Frontal cortex (tissue), 4 donors: Measurements from ENCODE around the gene FOXP1. TPM values are rescaled to one million over a fixed set of nuclear protein-coding genes. Genes with fewer than 3 reads are reported as not detected.

Experiments
- DNase-seq, 2 donors: peaks; one replicate each; pipeline ENCODE4 v3.0.0; 2012; ENCODE audit warnings: low spot score in 2 of 2
- FAIRE-seq: peaks from 2 replicates; lab custom pipeline; 2012; peaks lifted over from hg19 to GRCh38; lab: Jason Lieb, UNC
- total RNA-seq: library from RNA; depleted of rRNA; stranded (reverse); fragments of >200 nt; gene quantifications from one replicate; pipeline ENCODE4 v1.2.3, GENCODE V29; 2014
- donor health status: control.
- donor health status: control.
- donor health status: control.

FOXP1 gene
- total RNA-seq, 1 donor from 2014 or later = 118 TPM

DNA sequence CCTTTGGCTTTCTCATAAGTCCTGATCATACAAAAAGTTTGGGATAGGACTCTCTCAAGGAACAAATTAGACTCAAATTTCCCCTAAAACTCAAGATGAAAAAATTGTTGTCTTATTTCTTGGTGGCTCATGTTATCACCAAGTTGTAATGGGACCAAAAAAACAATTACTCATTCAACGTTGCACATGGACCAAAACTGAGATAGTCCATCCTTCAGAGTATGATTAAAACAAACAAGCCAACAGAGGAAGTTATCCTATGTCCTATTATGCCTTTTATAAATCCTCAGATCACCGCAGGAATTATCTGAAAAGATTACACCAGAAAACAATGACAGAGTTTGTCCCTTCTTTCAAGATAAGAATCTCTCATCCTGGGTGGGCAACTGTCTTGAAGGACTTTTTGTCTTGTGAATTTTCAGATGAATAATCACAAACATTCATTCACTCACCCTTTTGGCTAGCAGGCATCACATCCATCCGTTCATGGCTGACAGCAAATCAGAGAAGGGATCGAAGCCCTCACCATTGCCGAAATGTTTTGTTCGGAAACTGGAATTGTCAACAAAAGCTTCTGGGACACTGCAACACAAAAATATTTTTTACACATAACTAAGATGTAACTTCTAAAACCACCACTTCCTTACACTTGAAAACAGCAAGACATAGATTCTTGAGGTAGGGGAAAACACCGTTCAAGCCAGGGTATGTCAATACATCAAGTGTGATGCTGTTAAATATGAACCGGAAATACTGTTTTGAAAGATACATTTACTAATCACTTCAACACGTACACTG, 90.4 kb downstream of the FOXP1 start:
- no peak for DNase-seq
- no peak for FAIRE-seq

DNA sequence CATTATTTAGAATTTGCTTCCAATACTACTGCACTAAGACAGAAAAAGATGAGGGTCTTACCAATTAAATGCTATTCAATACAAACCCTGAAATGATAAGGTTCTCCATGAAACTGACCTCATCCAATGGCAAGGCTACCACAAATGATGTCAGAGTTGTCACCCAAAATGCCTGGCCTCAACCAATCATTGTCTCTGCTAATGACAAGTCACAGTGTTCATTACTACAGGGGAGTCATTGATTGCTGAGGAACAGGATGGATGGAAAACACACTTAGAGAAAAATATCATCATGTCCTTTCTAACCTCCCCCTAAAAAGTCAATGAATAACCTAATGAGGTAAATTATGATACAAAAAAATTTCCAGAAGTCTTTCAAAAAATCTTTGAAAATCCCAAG, 91.0 kb downstream of the FOXP1 start:
- DNase-seq (no peak), FAIRE-seq (no peak)

DNA sequence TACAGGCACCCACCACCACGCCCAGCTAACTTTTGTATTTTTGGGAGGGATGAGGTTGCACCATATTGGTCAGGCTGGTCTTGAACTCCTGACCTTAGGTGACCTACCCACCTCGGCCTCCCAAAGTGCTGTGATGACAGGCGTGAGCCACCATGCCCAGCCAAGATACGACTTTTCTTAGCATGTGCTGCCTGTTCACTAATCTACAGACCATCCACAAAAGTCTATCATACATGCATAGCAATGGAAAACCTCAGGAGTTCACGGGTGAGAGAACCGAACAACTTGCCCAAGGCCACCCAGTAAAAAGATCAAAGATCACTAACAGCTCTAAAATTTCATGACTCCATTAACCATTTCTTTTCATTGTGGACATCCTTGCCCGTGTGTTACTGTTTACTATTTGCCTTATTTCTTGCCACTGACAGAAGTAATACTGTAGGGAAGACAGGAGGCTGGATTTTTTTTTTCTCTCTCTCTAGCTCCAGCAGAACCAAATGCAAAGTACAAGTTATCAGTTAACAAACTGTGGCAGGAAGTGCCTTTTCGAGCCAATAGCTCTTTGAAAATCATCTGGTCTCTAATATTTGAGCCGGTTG, 92.3 kb downstream of the FOXP1 start:
- no peak for FAIRE-seq
- DNase-seq = no peak

GRCh38 chr3:71490692-71491091, 92.8 kb downstream of the FOXP1 start:
- no peak for FAIRE-seq
- no peak for DNase-seq

DNA sequence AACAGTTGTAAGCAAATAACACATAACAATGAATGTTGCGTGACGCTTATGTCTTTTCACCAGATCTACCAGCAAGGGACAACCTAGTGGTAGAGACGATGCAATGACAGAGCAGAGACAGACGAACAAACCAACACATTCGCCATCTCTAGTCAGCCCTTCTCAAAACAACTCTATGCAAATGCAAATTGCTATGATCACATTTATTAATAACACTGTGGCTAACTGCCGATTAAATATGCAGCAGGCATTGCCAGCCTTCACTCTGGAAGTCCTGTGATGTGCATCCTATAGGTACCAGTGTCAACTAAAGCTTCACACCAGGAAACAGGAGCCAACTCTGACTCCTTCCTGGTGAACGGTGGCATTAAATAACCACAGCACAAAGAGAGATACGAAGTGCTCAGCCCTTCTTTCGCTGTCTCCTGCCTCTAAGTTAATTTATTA, 94.2 kb downstream of the FOXP1 start:
- FAIRE-seq = no peak

DNA sequence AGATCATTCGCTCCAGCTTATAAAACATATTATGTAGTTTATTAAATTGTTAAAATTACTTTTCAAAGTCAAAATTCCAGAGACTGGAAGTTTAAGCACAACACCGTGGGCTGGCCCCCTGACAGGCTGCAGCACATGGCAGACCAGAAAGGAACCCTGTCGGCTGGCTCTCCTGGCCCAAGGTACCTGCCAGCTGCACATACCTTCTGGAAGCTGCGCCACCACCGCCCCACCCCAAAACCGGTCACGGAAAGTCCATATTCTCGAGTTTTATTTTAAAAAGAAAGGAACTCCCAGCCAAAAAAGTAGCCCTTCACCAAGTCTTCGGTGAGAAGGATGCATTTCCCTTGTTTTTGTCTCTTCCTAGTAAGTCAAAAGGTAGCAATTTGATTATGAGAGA, 94.6 kb downstream of the FOXP1 start:
- FAIRE-seq (no peak), DNase-seq (no peak)

More for the DNA sequence above, 94.2 kb downstream of the FOXP1 start:
- DNase-seq = no peak

DNA sequence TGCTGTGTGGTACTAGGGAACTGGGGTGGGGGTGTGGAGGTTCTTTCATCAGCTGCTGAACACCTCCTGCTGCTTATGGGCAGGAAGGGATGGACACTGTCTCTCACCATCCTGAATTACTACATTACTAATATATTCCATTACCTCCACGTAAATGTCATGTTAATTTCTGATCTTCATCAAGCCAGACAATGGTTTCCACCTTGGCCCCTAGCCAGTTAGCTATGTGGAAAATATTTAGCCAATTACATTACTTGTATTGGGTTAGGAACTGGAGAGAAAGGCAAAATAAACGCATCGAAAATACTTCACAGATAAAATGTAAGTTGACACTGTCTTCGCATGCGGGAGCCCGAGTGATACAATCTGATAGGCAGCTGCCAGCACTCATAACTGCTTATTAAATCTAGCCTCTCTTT, 95.1 kb downstream of the FOXP1 start:
- DNase-seq (no peak), FAIRE-seq (no peak)

DNA sequence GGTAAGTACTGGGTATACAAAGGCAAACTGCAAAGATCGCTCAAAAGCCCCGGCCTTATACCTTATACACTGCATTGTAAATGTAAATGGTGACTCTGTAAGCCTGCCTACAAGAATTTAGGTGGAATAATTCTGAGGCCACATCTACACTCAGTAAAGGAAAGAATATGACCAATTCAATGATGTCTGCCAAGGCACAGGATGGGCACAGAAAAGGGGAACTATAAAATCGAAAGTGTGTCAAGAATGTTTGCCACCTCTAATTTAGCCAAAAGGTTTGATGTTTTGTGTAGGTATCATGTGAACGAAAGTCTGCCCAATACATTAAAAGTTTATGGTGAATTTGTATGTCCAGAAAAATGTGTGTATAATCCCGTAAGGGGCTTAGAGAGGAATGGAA, 96.1 kb downstream of the FOXP1 start:
- no peak for DNase-seq
- FAIRE-seq = no peak

DNA sequence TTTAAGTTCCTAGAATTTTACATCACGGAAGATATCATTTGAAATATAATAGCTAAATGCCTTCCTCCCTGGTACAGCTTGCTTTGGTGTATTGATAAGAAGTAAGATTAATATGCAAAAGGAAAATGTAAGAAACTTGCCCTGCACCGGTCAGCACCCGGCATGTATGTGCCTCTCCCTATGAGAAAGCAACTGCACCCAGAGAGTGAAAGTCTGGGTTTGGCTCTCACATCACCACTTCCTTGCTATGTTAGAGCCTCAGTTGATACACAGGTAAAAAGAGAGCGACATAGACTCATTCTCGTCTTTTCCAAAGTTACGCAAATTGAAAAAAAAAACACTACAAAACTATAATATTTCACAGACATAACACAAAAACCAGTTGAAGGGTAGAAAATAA, 96.7 kb downstream of the FOXP1 start:
- FAIRE-seq (no peak), DNase-seq (no peak)

DNA sequence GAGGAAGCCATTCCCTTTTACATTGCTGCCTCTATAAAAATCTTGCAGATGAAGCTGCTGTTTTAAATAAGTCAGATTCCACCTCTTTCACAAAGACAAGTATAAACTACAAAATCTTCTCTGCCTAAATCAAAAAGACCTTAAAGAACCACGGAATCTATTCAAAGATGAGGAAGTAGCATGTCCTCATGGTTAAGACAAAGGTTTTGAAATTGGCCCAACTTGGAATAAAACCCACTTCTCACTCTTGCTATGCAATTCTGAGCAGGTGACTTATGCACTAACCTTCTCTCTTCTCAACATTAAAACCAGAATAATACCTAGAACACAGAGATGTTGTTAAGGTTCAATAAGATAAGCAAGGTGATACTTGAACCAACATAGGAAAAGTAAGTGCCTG, 97.6 kb downstream of the FOXP1 start:
- no peak for DNase-seq
- no peak for FAIRE-seq

DNA sequence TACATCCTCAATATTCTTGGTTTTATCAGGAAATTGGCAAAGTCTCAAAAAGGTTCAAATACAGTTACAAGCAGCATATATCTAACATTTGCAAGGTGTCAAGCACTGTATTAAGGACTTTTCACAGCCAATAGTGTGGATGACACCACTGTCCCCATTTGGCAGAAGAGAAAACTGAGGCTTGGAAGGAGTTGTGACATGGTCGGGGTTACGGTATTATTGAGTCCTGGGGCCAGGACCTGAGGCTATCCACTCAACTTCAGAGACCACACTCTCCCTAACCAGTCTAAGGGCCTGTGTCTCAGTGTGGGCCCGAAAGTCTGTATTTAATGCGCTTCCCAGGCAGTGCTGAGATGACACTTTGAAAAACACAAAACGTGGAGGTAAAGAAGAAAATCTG, 99.1 kb downstream of the FOXP1 start:
- FAIRE-seq = no peak
- DNase-seq = no peak

DNA sequence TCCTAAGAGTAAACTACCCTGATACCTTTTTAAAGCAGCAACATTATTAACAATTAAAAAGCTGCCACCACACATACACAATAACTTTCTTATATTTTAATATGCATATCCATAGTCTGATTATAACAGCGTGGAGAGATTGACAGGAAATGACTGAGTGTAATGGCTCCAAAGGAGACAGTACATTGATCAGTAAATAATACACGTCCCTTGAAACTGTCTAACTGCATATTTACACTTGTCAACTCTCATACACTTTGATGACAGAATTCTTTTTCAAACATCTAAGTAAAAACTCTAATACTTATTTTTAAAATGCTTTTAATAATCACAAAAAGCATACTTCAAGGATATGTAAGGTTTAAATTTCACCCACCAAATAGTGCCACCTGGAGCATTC, 99.5 kb downstream of the FOXP1 start:
- FAIRE-seq (no peak), DNase-seq (no peak)

GRCh38 chr3:71482771-71483170, 100.8 kb downstream of the FOXP1 start:
- DNase-seq (no peak), FAIRE-seq (no peak)

GRCh38 chr3:71478568-71478967, 105.0 kb downstream of the FOXP1 start:
- DNase-seq (no peak), FAIRE-seq (no peak)

DNA sequence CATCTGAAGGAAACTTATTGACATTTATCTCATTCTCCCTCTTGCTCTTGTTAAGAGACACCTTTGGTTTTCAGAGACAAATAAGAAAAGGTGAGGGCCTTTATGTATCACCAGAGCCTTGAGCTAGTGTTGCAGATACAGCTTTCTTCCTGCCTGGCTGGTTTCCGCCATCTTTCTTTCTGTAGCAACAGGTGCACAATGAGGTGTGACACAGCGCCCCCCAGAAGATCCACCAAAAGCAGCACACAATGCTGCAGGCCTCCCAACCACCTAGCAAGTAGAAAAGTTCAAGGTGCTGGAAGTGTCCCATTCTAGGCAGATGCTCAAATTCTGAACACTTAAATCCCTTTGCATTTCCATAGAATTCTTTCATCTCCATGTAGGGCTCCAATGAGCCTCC, 106.6 kb downstream of the FOXP1 start:
- DNase-seq = no peak
- no peak for FAIRE-seq

DNA sequence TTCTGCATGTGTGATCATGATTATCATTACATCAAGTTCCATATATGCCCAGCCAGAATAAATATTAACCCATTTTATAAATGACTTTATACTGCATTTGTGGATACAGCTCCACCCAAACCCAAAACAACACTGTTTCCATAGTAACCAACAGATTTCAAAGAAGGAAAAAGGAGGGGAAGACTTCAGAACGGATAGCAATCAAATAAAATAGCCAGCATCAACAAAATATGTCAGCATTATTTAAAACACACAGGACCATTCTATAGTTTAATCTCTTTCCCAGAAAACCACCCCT, 114.4 kb downstream of the FOXP1 start:
- no peak for DNase-seq

DNA sequence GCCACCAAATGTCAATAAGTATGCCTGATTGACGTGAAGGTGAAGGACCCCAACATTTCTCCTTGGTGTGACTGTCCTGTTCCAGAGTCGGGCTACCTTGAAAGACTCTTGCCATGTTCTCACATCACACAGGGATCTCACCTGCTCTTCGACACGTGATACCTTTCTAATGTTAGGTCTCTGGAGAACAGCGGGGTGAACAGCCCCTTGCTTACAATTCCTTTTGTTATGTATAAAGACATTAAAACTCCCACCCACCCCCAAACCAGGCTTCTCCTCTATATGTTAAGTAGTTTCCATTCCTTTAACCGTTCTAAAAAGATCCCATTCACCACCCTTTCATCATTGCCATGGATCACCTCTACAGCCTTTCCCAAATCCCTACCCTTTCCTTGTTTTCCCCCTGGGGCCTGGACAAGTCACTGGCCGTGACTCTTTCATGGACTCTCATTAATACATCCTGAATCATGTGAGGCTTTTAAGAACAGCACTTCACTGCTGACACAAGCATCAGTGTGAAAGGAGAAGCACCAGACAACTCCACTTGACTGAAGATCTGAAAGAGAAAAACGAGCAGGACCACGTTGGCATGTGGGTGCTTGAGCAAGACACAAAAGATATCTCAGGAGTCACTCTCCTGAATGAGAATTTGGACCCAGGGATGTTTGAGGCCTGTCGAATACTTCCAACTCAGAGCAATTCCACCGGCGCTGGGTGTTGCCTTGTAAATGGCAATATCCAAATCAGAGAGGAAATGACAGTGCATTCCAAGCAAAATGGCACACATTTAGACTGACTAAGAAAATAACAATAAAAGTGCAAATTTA, 115.0 kb downstream of the FOXP1 start:
- FAIRE-seq = no peak
- DNase-seq = no peak

More for the DNA sequence above, 114.4 kb downstream of the FOXP1 start:
- no peak for FAIRE-seq

DNA sequence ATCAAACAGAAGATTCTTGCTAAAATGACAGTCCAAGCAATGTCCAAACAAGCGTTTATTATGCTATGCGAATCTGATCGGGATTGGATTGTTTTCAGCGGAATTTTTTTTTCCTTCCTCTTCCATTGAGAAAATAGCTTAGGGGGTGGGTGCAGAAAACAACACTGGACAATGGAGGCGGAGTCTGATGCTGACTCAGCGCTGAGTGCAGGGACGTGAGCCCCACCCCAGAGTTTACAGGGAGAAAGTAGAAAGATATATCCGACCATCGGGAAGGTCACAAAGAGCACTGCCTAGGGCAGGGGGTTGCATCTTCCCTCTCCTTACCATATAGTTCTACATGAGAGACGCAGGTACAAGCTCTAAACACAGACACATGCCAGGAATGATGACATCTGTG, 117.0 kb downstream of the FOXP1 start:
- DNase-seq (no peak), FAIRE-seq (no peak)

DNA sequence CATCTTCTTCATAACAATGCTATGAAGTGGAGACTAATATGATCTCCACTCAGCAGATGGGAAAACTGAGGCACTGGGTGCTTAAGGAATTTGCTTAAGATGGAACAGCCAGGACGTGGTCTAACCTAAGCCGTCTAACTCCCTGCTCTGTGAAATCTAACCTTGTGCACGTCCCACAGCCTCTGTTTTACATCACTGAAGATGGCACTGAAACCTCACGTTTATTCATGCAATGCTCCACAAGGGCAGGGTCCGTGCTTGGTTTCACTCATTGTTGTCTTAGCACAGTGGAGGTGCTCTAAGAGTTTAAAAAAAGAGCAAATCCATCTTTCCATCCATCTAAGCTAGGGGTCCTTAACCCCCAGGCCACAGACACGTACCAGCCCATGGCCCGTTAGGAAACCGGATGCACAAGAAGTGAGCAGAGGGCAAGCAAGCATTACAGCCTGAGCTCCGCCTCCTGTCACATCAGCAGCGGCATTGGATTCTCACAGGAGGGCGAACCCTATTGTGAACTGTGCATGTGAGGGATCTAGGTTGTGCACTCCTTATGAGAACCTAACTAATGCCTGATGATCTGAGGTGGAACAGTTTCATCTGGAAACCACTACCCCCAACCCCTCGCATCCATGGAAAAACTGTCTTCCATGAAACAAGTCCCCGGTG, 118.0 kb downstream of the FOXP1 start:
- no peak for FAIRE-seq

GRCh38 chr3:71464613-71465012, 118.9 kb downstream of the FOXP1 start:
- FAIRE-seq (no peak), DNase-seq (no peak)

More for the DNA sequence above, 118.0 kb downstream of the FOXP1 start:
- no peak for DNase-seq
